ENCODE data around the gene ABHD12.
A peak's percentile ranks its signal among the peaks of the same experiment; 100 is the strongest.

The ABHD12 gene

DNA sequence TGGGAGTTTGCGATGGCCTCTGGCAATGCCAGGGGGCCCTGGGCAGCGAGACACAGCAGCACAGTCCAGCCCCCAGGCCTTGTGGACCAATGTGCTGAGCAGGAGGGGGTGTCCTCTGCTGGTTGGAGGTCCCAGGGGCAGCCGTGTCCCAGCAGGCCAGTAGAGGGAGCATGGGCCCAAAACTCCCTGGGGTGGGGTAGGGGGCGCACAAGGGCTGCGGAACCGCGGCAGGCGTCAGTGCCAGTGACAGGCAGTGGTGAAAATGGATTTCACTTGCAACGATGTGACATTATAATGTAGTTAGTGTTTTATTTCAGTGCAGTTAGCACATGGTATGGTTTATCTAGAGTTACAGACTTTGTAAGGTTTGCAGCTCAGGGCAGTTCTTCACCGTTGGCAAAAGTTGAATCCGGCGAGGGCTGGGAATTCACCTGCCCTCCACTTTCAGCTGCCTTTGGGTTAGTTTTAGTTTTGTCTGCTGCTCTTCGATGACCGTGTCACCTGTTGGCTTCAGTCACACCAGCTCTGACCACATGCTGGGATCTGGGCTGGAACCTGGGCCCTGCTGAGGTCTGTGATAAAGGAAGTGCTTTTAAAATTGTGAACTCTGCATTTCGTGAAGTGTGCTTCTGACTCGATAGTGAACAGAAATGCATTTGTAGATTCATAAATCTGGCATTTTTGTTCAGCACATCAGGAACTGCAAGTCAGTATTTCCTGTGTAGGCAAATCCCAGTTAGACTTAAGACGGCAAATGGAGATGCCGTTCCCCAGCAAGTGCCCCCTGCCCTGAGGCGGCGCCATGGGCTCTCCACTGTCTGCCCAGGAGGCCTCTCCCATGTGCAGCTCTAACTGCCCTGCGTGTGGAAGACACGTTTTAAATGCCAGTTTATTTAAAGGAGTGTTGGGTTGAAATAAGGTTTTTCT lies 95.9 kb downstream of the ABHD12 start:
- H4K8ac ChIP-seq (ENCODE audit: low read depth, low read length): no peak overlapping the region
- no peak overlapping the region for H2BK12ac ChIP-seq (ENCODE audit: low read length)
- DNase-seq: peak; percentile 23 to 54
- H3K9ac ChIP-seq (ENCODE audit: low read length): no peak overlapping the region
- H3K4me2 ChIP-seq (ENCODE audit: low read length): no peak overlapping the region
- no peak overlapping the region for H4K12ac ChIP-seq (ENCODE audit: low read depth, low read length)
- no peak overlapping the region for H3K23ac ChIP-seq (ENCODE audit: low read length)
- no peak overlapping the region for H3K4me3 ChIP-seq (ENCODE audit: low read depth, low read length)
- H3K79me2 ChIP-seq (ENCODE audit: control insufficient read depth, insufficient read depth, low read length, poor library complexity): no peaks in the 10 kb centered on the region
- H2BK5ac ChIP-seq (ENCODE audit: low read depth, low read length, poor library complexity): no peak overlapping the region
- no CpG with 5 or more reads among the region's 22 CpGs for WGBS (ENCODE audit: extremely low coverage, insufficient coverage, insufficient read length)
- H3K4me1 ChIP-seq (ENCODE audit: control insufficient read depth in 1 of 2, insufficient read depth in 2 of 2, low read length in 2 of 2): peaks cover 4 to 5% of the 10 kb centered on the region in 2 experiments
- H3K27ac ChIP-seq (ENCODE audit: low read depth, low read length): no peak overlapping the region
- no peaks in the 10 kb centered on the region for H3K27me3 ChIP-seq (ENCODE audit: insufficient read depth, low read length)
- H3K79me1 ChIP-seq (ENCODE audit: low read length): no peaks in the 10 kb centered on the region
- H3K14ac ChIP-seq (ENCODE audit: low read length): no peak overlapping the region
- H2AK5ac ChIP-seq (ENCODE audit: low read length): no peak overlapping the region
- no peak overlapping the region for H2BK120ac ChIP-seq (ENCODE audit: insufficient read depth, low read length, poor library complexity)
- no peak overlapping the region for H4K91ac ChIP-seq (ENCODE audit: low read depth, low read length)
- no peaks in the 10 kb centered on the region for H3K9me3 ChIP-seq (ENCODE audit: insufficient read depth, low read depth, low read length)
- H3K36me3 ChIP-seq (ENCODE audit: control insufficient read depth in 1 of 2, insufficient read depth in 2 of 2, low read length in 2 of 2): peaks cover 59 to 64% of the 10 kb centered on the region in 2 experiments
- H3K4ac ChIP-seq (ENCODE audit: low read depth, low read length): no peak overlapping the region
- H2AFZ ChIP-seq (ENCODE audit: insufficient read depth, low read length, poor library complexity): no peak overlapping the region
- no peak overlapping the region for H3K18ac ChIP-seq (ENCODE audit: low read length)

DNA sequence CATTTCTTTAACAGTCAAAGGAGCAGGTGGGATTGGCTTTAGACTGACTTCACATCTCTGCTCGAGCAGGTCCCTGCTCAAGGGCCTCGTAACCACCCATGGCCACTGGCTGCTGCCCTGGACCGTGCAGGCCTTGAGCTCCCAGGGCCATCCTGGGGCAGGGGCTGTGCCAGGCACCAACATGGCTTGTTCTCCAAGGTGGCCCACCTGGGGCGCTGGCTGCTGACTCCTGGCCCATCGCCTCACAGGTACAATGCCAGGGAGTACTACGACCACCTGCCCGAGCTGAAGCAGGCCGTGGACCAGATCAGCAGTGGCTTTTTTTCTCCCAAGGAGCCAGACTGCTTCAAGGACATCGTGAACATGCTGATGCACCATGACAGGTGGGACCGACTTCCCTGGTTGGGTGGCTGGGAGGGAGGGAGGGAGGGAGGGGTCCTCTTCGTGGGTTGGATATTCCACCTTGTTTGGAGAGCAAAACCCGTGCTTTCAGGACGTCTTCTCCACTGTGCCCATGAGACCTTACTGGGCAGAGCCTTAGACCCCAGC lies 96.7 kb downstream of the ABHD12 start:
- no peaks in the 10 kb centered on the region for H3K79me2 ChIP-seq (ENCODE audit: control insufficient read depth, insufficient read depth, low read length, poor library complexity)
- H4K91ac ChIP-seq (ENCODE audit: low read depth, low read length): no peak overlapping the region
- no CpG with 5 or more reads among the region's 13 CpGs for WGBS (ENCODE audit: extremely low coverage, insufficient coverage, insufficient read length)

DNA sequence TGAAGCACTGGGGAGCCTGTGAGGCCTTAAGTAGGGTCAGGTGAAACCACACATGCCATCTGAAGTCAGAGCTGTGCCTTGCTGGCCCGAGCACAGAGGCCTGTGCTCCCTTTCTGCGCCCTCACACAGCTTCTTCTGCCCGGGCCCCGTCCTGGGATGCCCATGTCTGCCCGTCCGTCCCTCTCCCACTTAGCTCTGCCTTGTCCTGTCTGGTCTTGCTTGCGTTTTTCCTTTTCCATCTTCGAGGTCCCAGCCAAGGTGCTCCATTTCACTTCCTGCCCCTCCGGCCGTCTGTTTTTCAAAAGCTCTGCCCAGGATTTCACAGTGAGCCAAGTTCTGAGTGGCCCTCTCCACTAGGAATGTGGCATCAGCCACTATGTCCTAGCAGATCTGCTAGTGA lies 97.1 kb downstream of the ABHD12 start:
- Histone ChIP-seq H3K36me3 (ENCODE audit: control insufficient read depth in 1 of 2, insufficient read depth in 2 of 2, low read length in 2 of 2) (peaks cover 57 to 66% of the 10 kb centered on the region in 2 experiments), H3K79me2 (ENCODE audit: control insufficient read depth, insufficient read depth, low read length, poor library complexity) (no peaks in the 10 kb centered on the region), H3K14ac (ENCODE audit: low read length) (no peak overlapping the region), H4K12ac (ENCODE audit: low read depth, low read length) (no peak overlapping the region), H3K9me3 (ENCODE audit: insufficient read depth, low read depth, low read length) (no peaks in the 10 kb centered on the region), H3K18ac (ENCODE audit: low read length) (no peak overlapping the region), H3K27ac (ENCODE audit: low read depth, low read length) (no peak overlapping the region), H3K4me3 (ENCODE audit: low read depth, low read length) (no peak overlapping the region), H3K9ac (ENCODE audit: low read length) (no peak overlapping the region), H2BK12ac (ENCODE audit: low read length) (no peak overlapping the region), H3K79me1 (ENCODE audit: low read length) (no peaks in the 10 kb centered on the region), H2BK120ac (ENCODE audit: insufficient read depth, low read length, poor library complexity) (no peak overlapping the region), H3K4me1 (ENCODE audit: control insufficient read depth in 1 of 2, insufficient read depth in 2 of 2, low read length in 2 of 2) (peaks cover 3 to 4% of the 10 kb centered on the region in 2 experiments), H4K91ac (ENCODE audit: low read depth, low read length) (no peak overlapping the region), H3K4ac (ENCODE audit: low read depth, low read length) (no peak overlapping the region), H3K27me3 (ENCODE audit: insufficient read depth, low read length) (no peaks in the 10 kb centered on the region), H3K4me2 (ENCODE audit: low read length) (no peak overlapping the region), H3K23ac (ENCODE audit: low read length) (no peak overlapping the region), H2AFZ (ENCODE audit: insufficient read depth, low read length, poor library complexity) (no peak overlapping the region), H2AK5ac (ENCODE audit: low read length) (no peak overlapping the region), H2BK5ac (ENCODE audit: low read depth, low read length, poor library complexity) (no peak overlapping the region), H4K8ac (ENCODE audit: low read depth, low read length) (no peak overlapping the region)
- no CpG with 5 or more reads among the region's 10 CpGs for WGBS (ENCODE audit: extremely low coverage, insufficient coverage, insufficient read length)
- DNase-seq: no peak

More for the DNA sequence above, 96.7 kb downstream of the ABHD12 start:
- no peak overlapping the region for H3K18ac ChIP-seq (ENCODE audit: low read length)
- no peaks in the 10 kb centered on the region for H3K9me3 ChIP-seq (ENCODE audit: insufficient read depth, low read depth, low read length)
- H4K8ac ChIP-seq (ENCODE audit: low read depth, low read length): no peak overlapping the region
- no peak overlapping the region for H3K4ac ChIP-seq (ENCODE audit: low read depth, low read length)
- H2AFZ ChIP-seq (ENCODE audit: insufficient read depth, low read length, poor library complexity): no peak overlapping the region
- H3K4me3 ChIP-seq (ENCODE audit: low read depth, low read length): no peak overlapping the region
- H3K23ac ChIP-seq (ENCODE audit: low read length): no peak overlapping the region
- H3K4me1 ChIP-seq (ENCODE audit: control insufficient read depth in 1 of 2, insufficient read depth in 2 of 2, low read length in 2 of 2): peaks cover 3 to 4% of the 10 kb centered on the region in 2 experiments
- no peaks in the 10 kb centered on the region for H3K27me3 ChIP-seq (ENCODE audit: insufficient read depth, low read length)
- no peak overlapping the region for H3K9ac ChIP-seq (ENCODE audit: low read length)
- no peaks in the 10 kb centered on the region for H3K79me1 ChIP-seq (ENCODE audit: low read length)
- no peak for DNase-seq
- H3K4me2 ChIP-seq (ENCODE audit: low read length): no peak overlapping the region
- no peak overlapping the region for H3K27ac ChIP-seq (ENCODE audit: low read depth, low read length)
- no peak overlapping the region for H2BK5ac ChIP-seq (ENCODE audit: low read depth, low read length, poor library complexity)
- H2BK120ac ChIP-seq (ENCODE audit: insufficient read depth, low read length, poor library complexity): no peak overlapping the region
- H3K14ac ChIP-seq (ENCODE audit: low read length): no peak overlapping the region
- H3K36me3 ChIP-seq (ENCODE audit: control insufficient read depth in 1 of 2, insufficient read depth in 2 of 2, low read length in 2 of 2): peaks cover 56 to 65% of the 10 kb centered on the region in 2 experiments
- no peak overlapping the region for H2AK5ac ChIP-seq (ENCODE audit: low read length)
- H4K12ac ChIP-seq (ENCODE audit: low read depth, low read length): no peak overlapping the region
- no peak overlapping the region for H2BK12ac ChIP-seq (ENCODE audit: low read length)

DNA sequence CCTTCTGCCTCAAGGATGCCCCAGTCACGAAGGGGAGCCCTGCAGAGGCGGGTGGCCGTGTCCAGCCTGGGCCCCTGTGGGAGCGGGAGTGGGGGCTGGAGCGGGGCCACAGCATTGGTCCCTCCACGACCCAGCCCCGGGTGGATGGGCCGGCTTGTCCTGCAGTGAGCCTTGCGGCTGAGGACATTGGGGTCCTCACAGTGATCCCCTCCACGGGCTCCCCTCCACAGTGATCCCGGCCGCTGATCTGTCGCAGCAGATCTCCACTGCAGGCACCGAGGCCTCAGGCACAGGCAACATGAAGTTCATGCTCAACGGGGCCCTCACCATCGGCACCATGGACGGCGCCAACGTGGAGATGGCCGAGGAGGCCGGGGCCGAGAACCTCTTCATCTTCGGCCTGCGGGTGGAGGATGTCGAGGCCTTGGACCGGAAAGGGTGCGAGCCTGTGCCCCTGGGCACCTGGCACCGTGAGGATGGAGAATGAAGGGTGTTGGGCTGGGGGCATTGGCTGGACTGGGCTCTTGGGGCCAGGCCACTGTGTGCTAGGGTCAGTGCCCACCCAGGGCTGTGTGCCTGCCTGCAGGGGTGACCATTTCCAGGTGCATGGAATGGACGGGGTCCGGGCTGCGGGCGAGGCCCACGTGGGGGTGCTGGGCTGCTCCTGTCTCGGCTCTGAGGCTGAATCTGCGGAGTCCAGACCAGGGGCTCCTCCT lies 98.3 kb downstream of the ABHD12 start:
- Histone ChIP-seq H2AK5ac (ENCODE audit: low read length) (no peak overlapping the region), H2BK120ac (ENCODE audit: insufficient read depth, low read length, poor library complexity) (no peak overlapping the region), H3K23ac (ENCODE audit: low read length) (no peak overlapping the region), H4K12ac (ENCODE audit: low read depth, low read length) (no peak overlapping the region), H3K27ac (ENCODE audit: low read depth, low read length) (no peak overlapping the region), H4K8ac (ENCODE audit: low read depth, low read length) (no peak overlapping the region), H3K79me1 (ENCODE audit: low read length) (no peaks in the 10 kb centered on the region), H3K14ac (ENCODE audit: low read length) (no peak overlapping the region), H2AFZ (ENCODE audit: insufficient read depth, low read length, poor library complexity) (no peak overlapping the region), H3K4me1 (ENCODE audit: control insufficient read depth in 1 of 2, insufficient read depth in 2 of 2, low read length in 2 of 2) (peaks cover 3 to 4% of the 10 kb centered on the region in 2 experiments), H3K4me3 (ENCODE audit: low read depth, low read length) (no peak overlapping the region), H3K9me3 (ENCODE audit: insufficient read depth, low read depth, low read length) (no peaks in the 10 kb centered on the region), H3K27me3 (ENCODE audit: insufficient read depth, low read length) (no peaks in the 10 kb centered on the region), H3K4ac (ENCODE audit: low read depth, low read length) (no peak overlapping the region), H3K18ac (ENCODE audit: low read length) (no peak overlapping the region), H3K9ac (ENCODE audit: low read length) (no peak overlapping the region), H2BK12ac (ENCODE audit: low read length) (no peak overlapping the region), H2BK5ac (ENCODE audit: low read depth, low read length, poor library complexity) (no peak overlapping the region), H3K79me2 (ENCODE audit: control insufficient read depth, insufficient read depth, low read length, poor library complexity) (no peaks in the 10 kb centered on the region), H3K4me2 (ENCODE audit: low read length) (no peak overlapping the region), H4K91ac (ENCODE audit: low read depth, low read length) (no peak overlapping the region), H3K36me3 (ENCODE audit: control insufficient read depth in 1 of 2, insufficient read depth in 2 of 2, low read length in 2 of 2) (peaks cover 58 to 68% of the 10 kb centered on the region in 2 experiments)
- no peak for DNase-seq
- WGBS (ENCODE audit: extremely low coverage, insufficient coverage, insufficient read length): no CpG with 5 or more reads among the region's 35 CpGs
